ENCODE measurements around the gene WNT5B. TPM values are rescaled to one million over a fixed set of nuclear protein-coding genes. Genes with fewer than 3 reads are reported as not detected.

Gene WNT5B
- polyA plus RNA-seq, 1 donor (not counting 4 experiments of a cell fraction or from before 2014, with no cell fraction given): 12.3 TPM

- Histone ChIP-seq H3K36me3 (ENCODE audit: control insufficient read depth in 2 of 2, extremely low read depth in 1 of 2, insufficient read depth in 2 of 2, low read length in 2 of 2) (no peaks in the 10 kb centered on the region), H3K4me3 (ENCODE audit: control insufficient read depth in 2 of 3, extremely low read depth in 1 of 3, insufficient read depth in 2 of 3, low read depth in 1 of 3, low read length in 3 of 3) (no peak overlapping the region), H3K27me3 (ENCODE audit: control insufficient read depth, extremely low read depth, insufficient read depth, low read length) (peaks cover 22% of the 10 kb centered on the region), H3K4me1 (ENCODE audit: control insufficient read depth, extremely low read depth, insufficient read depth, low read length) (peaks cover 25% of the 10 kb centered on the region), H3K9ac (ENCODE audit: control insufficient read depth, extremely low read depth, insufficient read depth, low read length) (no peak overlapping the region), H2AFZ (ENCODE audit: control insufficient read depth, low read length) (no peak overlapping the region), H4K20me1 (ENCODE audit: control insufficient read depth, extremely low read depth, insufficient read depth, low read length) (peaks cover under 1% of the 10 kb centered on the region), H3K27ac (ENCODE audit: control insufficient read depth, insufficient read depth, low read length) (no peak overlapping the region), H3K9me1 (ENCODE audit: control insufficient read depth, extremely low read depth, insufficient read depth, low read length) (no peaks in the 10 kb centered on the region), H3K4me2 (ENCODE audit: control insufficient read depth, extremely low read depth, insufficient read depth, low read depth, low read length) (peak overlapping the region; percentile 0), H3K9me3 (ENCODE audit: control insufficient read depth, low read depth, low read length) (no peaks in the 10 kb centered on the region), H3K79me2 (ENCODE audit: control insufficient read depth, insufficient read depth, low read length) (peaks cover 2% of the 10 kb centered on the region)
- FAIRE-seq: no peak
- no peak for TF ChIP-seq EZH2 (IDR thresholded peaks at IDR 0.05; ENCODE audit: low read length)
- TF ChIP-seq, protein P1, sequence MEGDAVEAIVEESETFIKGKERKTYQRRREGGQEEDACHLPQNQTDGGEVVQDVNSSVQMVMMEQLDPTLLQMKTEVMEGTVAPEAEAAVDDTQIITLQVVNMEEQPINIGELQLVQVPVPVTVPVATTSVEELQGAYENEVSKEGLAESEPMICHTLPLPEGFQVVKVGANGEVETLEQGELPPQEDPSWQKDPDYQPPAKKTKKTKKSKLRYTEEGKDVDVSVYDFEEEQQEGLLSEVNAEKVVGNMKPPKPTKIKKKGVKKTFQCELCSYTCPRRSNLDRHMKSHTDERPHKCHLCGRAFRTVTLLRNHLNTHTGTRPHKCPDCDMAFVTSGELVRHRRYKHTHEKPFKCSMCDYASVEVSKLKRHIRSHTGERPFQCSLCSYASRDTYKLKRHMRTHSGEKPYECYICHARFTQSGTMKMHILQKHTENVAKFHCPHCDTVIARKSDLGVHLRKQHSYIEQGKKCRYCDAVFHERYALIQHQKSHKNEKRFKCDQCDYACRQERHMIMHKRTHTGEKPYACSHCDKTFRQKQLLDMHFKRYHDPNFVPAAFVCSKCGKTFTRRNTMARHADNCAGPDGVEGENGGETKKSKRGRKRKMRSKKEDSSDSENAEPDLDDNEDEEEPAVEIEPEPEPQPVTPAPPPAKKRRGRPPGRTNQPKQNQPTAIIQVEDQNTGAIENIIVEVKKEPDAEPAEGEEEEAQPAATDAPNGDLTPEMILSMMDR (optimal IDR thresholded peaks at IDR 0.05 in 1 of 3, IDR thresholded peaks at IDR 0.05 in 1 of 3, conservative IDR thresholded peaks at IDR 0.05 in 1 of 3; ENCODE audit: extremely low read depth in 1 of 3, insufficient read depth in 2 of 3, low read length in 3 of 3): no peak
- dilution Hi-C loops (cut with MboI; ENCODE audit: extremely low pct_ligation_motif_present, low sequenced_read_pairs): no loop called here
- no peak for DNase-seq (ENCODE audit: low read depth, low spot score)
Observed at GRCh38 chr12:1608713-1609119, 20.3 kb upstream of the WNT5B start.

DNA sequence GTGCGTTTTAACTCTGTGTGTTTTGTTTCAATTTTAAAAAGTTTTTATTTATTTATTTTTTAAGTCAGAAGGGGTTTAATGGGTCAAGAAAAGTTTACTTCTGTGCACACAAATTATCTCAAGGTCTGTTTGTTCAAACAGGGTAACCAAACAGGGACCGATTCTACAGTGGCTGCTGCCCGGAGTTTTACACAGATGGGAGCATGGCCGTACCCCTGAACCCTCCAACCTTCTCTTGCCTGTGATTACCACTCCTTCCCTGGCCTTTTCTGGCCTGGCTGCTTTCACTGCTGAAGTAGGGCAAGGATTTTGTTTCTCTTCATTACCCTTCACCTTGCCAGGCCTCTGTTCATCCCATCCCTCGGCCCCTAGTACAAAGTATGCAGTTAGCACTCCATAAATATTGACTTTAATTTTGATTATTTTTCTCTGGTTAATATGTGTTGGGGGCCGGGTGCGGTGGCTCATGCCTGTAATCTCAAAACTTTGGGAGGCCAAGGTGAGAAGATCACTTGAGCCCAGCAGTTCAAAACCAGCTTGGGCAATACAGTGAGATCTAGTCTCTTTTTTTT, 18.9 kb upstream of the WNT5B start:
- Histone ChIP-seq H3K4me3 (ENCODE audit: control insufficient read depth in 2 of 3, extremely low read depth in 1 of 3, insufficient read depth in 2 of 3, low read depth in 1 of 3, low read length in 3 of 3) (no peak overlapping the region), H3K79me2 (ENCODE audit: control insufficient read depth, insufficient read depth, low read length) (peaks cover 1% of the 10 kb centered on the region), H3K4me1 (ENCODE audit: control insufficient read depth, extremely low read depth, insufficient read depth, low read length) (peaks cover 22% of the 10 kb centered on the region), H3K9me3 (ENCODE audit: control insufficient read depth, low read depth, low read length) (no peaks in the 10 kb centered on the region), H4K20me1 (ENCODE audit: control insufficient read depth, extremely low read depth, insufficient read depth, low read length) (peaks cover 8% of the 10 kb centered on the region), H3K9ac (ENCODE audit: control insufficient read depth, extremely low read depth, insufficient read depth, low read length) (no peak overlapping the region), H3K4me2 (ENCODE audit: control insufficient read depth, extremely low read depth, insufficient read depth, low read depth, low read length) (no peak overlapping the region), H3K27ac (ENCODE audit: control insufficient read depth, insufficient read depth, low read length) (no peak overlapping the region), H3K36me3 (ENCODE audit: control insufficient read depth in 2 of 2, extremely low read depth in 1 of 2, insufficient read depth in 2 of 2, low read length in 2 of 2) (no peaks in the 10 kb centered on the region), H3K9me1 (ENCODE audit: control insufficient read depth, extremely low read depth, insufficient read depth, low read length) (no peaks in the 10 kb centered on the region), H2AFZ (ENCODE audit: control insufficient read depth, low read length) (no peak overlapping the region), H3K27me3 (ENCODE audit: control insufficient read depth, extremely low read depth, insufficient read depth, low read length) (peaks cover 33% of the 10 kb centered on the region)
- DNase-seq (ENCODE audit: low read depth, low spot score): no peak
- no peak for FAIRE-seq
- TF ChIP-seq EZH2 (IDR thresholded peaks at IDR 0.05; ENCODE audit: low read length): no peak
- TF ChIP-seq, protein P1 (optimal IDR thresholded peaks at IDR 0.05 in 1 of 3, IDR thresholded peaks at IDR 0.05 in 1 of 3, conservative IDR thresholded peaks at IDR 0.05 in 1 of 3; ENCODE audit: extremely low read depth in 1 of 3, insufficient read depth in 2 of 3, low read length in 3 of 3): no peak
- dilution Hi-C loops (cut with MboI; ENCODE audit: extremely low pct_ligation_motif_present, low sequenced_read_pairs): no loop called here

Data from keratinocyte (primary cell).